HUES64 (cell line): ENCODE measurements around the gene ADCY9.
A peak's percentile ranks its signal among the peaks of the same experiment; 100 is the strongest.
"Not testable (repeated sequence)": the region's sequence is repeated elsewhere in the genome, so short reads cannot be mapped to it uniquely, and the experiment has no call there.

Experiments used
- H3K27ac ChIP-seq: 2 replicates; pipeline ENCODE4 v1.7.0; 2013; ENCODE audit warnings: low read depth, low read length, inconsistent platforms
- H3K27me3 ChIP-seq: 2 replicates; pipeline ENCODE4 v1.6.1; 2013; ENCODE audit warnings: mild to moderate bottlenecking, low read length; ENCODE audit not compliant: insufficient read depth
- H3K36me3 ChIP-seq: 2 replicates; pipeline ENCODE4 v1.6.1; 2013; ENCODE audit warnings: mild to moderate bottlenecking, low read length; ENCODE audit not compliant: insufficient read depth
- H3K4me1 ChIP-seq: 2 replicates; pipeline ENCODE4 v1.6.1; 2013; ENCODE audit warnings: mild to moderate bottlenecking, low read length, moderate library complexity; ENCODE audit not compliant: insufficient read depth
- H3K4me3 ChIP-seq: 2 replicates; pipeline ENCODE4 v1.5.1; 2013; ENCODE audit warnings: mild to moderate bottlenecking, low read length, moderate library complexity
- H3K9ac ChIP-seq: 2 replicates; pipeline ENCODE4 v1.6.1; 2013; ENCODE audit warnings: mild to moderate bottlenecking, low read depth, low read length
- H3K9me3 ChIP-seq: 2 replicates; pipeline ENCODE4 v1.6.1; 2013; ENCODE audit warnings: low read depth, low read length; ENCODE audit not compliant: insufficient read depth
- WGBS: fragments of 150-250, 120-280 bp; methylation state at CpG from one replicate; pipeline ENCODE4 v1.1.7; 2013; ENCODE audit warnings: missing lambda C conversion rate; 5-methylcytosine and 5-hydroxymethylcytosine counted together

ADCY9 gene

GRCh38 chr16:3942146-3942545, 174.1 kb downstream of the ADCY9 start:
- H3K4me1 ChIP-seq, H3K36me3 ChIP-seq, H3K27me3 ChIP-seq, H3K9me3 ChIP-seq, H3K27ac ChIP-seq, H3K4me3 ChIP-seq, H3K9ac ChIP-seq: not testable (repeated sequence)
- 100% methylated on average over 1 of the region's 4 CpGs for WGBS

GRCh38 chr16:3938843-3939624, 177.2 kb downstream of the ADCY9 start:
- H3K4me3 ChIP-seq, result peak overlapping the region; percentile 42

GRCh38 chr16:3938471-3938842, 177.8 kb downstream of the ADCY9 start:
- no peak overlapping the region for H3K27ac ChIP-seq
- peak overlapping the region; percentile 42; the same call in 1 of the 2 replicates for H3K4me3 ChIP-seq
- no peak overlapping the region for H3K9ac ChIP-seq
- H3K27me3 ChIP-seq, result no peaks in the 10 kb centered on the region
- peaks cover 7% of the 10 kb centered on the region; the same call in 1 of the 2 replicates for H3K4me1 ChIP-seq
- 92% methylated on average over 19 of the region's 19 CpGs for WGBS
- H3K9me3 ChIP-seq, result no peaks in the 10 kb centered on the region
- H3K36me3 ChIP-seq, result no peaks in the 10 kb centered on the region

More at GRCh38 chr16:3938843-3939624, 177.2 kb downstream of the ADCY9 start:
- Histone ChIP-seq H3K9ac (no peak overlapping the region), H3K27ac (no peak overlapping the region), H3K9me3 (no peaks in the 10 kb centered on the region), H3K36me3 (no peaks in the 10 kb centered on the region), H3K27me3 (no peaks in the 10 kb centered on the region), H3K4me1 (peaks cover 7% of the 10 kb centered on the region; the same call in 1 of the 2 replicates)
- WGBS, result 20% methylated on average over 43 of the region's 43 CpGs

- Histone ChIP-seq H3K36me3 (no peaks in the 10 kb centered on the region), H3K27ac (no peak overlapping the region), H3K27me3 (no peaks in the 10 kb centered on the region), H3K4me3 (no peak overlapping the region), H3K4me1 (peaks cover 7% of the 10 kb centered on the region; the same call in 1 of the 2 replicates), H3K9ac (no peak overlapping the region), H3K9me3 (no peaks in the 10 kb centered on the region)
- 95% methylated on average over 13 of the region's 13 CpGs for WGBS
Measured at GRCh38 chr16:3937066-3937875, 179.0 kb downstream of the ADCY9 start.

GRCh38 chr16:3935921-3936320, 180.3 kb downstream of the ADCY9 start:
- H3K27me3 ChIP-seq, result no peaks in the 10 kb centered on the region
- WGBS, result 99% methylated on average over 4 of the region's 4 CpGs
- H3K4me3 ChIP-seq, result no peak overlapping the region
- H3K4me1 ChIP-seq, result peaks cover 7% of the 10 kb centered on the region; the same call in 1 of the 2 replicates
- no peak overlapping the region for H3K27ac ChIP-seq
- no peaks in the 10 kb centered on the region for H3K36me3 ChIP-seq
- no peaks in the 10 kb centered on the region for H3K9me3 ChIP-seq
- no peak overlapping the region for H3K9ac ChIP-seq

GRCh38 chr16:3934491-3935181, 181.6 kb downstream of the ADCY9 start:
- H3K4me1 ChIP-seq, result peaks cover 7% of the 10 kb centered on the region; the same call in 1 of the 2 replicates
- H3K27me3 ChIP-seq, result no peaks in the 10 kb centered on the region
- H3K9ac ChIP-seq, result no peak overlapping the region
- no peak overlapping the region for H3K27ac ChIP-seq
- H3K36me3 ChIP-seq, result no peaks in the 10 kb centered on the region
- 90% methylated on average over 13 of the region's 13 CpGs for WGBS
- no peaks in the 10 kb centered on the region for H3K9me3 ChIP-seq
- no peak overlapping the region for H3K4me3 ChIP-seq

- not testable (repeated sequence) for H3K27ac ChIP-seq, H3K9me3 ChIP-seq, H3K27me3 ChIP-seq, H3K4me1 ChIP-seq, H3K9ac ChIP-seq, H3K36me3 ChIP-seq, H3K4me3 ChIP-seq
- WGBS, result 100% methylated on average over 1 of the region's 2 CpGs
Measured at GRCh38 chr16:3927147-3927546, 189.1 kb downstream of the ADCY9 start.

GRCh38 chr16:3924763-3925162, 191.5 kb downstream of the ADCY9 start:
- Histone ChIP-seq H3K9ac (no peak overlapping the region), H3K4me1 (no peaks in the 10 kb centered on the region), H3K36me3 (no peaks in the 10 kb centered on the region), H3K4me3 (no peak overlapping the region), H3K9me3 (peaks cover under 1% of the 10 kb centered on the region; the same call in 1 of the 2 replicates), H3K27ac (no peak overlapping the region), H3K27me3 (no peaks in the 10 kb centered on the region)

GRCh38 chr16:3922241-3922640, 194.0 kb downstream of the ADCY9 start:
- Histone ChIP-seq H3K4me1 (no peaks in the 10 kb centered on the region), H3K4me3 (no peak overlapping the region), H3K27ac (no peak overlapping the region), H3K36me3 (no peaks in the 10 kb centered on the region), H3K9me3 (peaks cover 9% of the 10 kb centered on the region; the same call in 1 of the 2 replicates), H3K27me3 (no peaks in the 10 kb centered on the region), H3K9ac (no peak overlapping the region)
- WGBS, result 77% methylated on average over 13 of the region's 13 CpGs

- Histone ChIP-seq H3K4me1 (no peaks in the 10 kb centered on the region), H3K27ac (no peak overlapping the region), H3K9ac (no peak overlapping the region), H3K4me3 (no peak overlapping the region), H3K9me3 (peaks cover 15% of the 10 kb centered on the region; the same call in 1 of the 2 replicates), H3K27me3 (no peaks in the 10 kb centered on the region), H3K36me3 (no peaks in the 10 kb centered on the region)
- WGBS, result 82% methylated on average over 8 of the region's 8 CpGs
Measured at GRCh38 chr16:3920206-3920605, 196.0 kb downstream of the ADCY9 start.

GRCh38 chr16:3919413-3919812, 196.8 kb downstream of the ADCY9 start:
- Histone ChIP-seq H3K4me1 (no peaks in the 10 kb centered on the region), H3K9ac (no peak overlapping the region)
- WGBS, result 82% methylated on average over 6 of the region's 6 CpGs

More at GRCh38 chr16:3919413-3919812, 196.8 kb downstream of the ADCY9 start:
- Histone ChIP-seq H3K27ac (no peak overlapping the region), H3K9me3 (peaks cover 15% of the 10 kb centered on the region; the same call in 1 of the 2 replicates), H3K4me3 (no peak overlapping the region), H3K36me3 (no peaks in the 10 kb centered on the region), H3K27me3 (no peaks in the 10 kb centered on the region)
